Left lobe of liver (tissue), 2 donors: ENCODE data around the gene PRKAG2. TPM values are rescaled to one million over a fixed set of nuclear protein-coding genes. Genes with fewer than 3 reads are reported as not detected.

Experiments
- ATAC-seq: fragments of 200-7000 bp; cut with Tn5 transposase; one replicate; pipeline ENCODE4 v1.9.1; 2020; ENCODE audit warnings: mild to moderate bottlenecking, moderate library complexity
- DNase-seq: peaks from one replicate; pipeline ENCODE4 v3.0.0-alpha.2; 2020; ENCODE audit warnings: low spot score
- total RNA-seq: library from RNA; stranded (reverse); gene quantifications from one replicate; pipeline ENCODE4 v1.2.1, GENCODE V29; 2021
- donor health status: DM: no; HTN: no; CAD: no; lungs with moderate emphysema.
- donor health status: DM: no; HTN: yes; CAD: no.

The PRKAG2 gene
- total RNA-seq, 1 donor from 2014 or later = 43.4 TPM

DNA sequence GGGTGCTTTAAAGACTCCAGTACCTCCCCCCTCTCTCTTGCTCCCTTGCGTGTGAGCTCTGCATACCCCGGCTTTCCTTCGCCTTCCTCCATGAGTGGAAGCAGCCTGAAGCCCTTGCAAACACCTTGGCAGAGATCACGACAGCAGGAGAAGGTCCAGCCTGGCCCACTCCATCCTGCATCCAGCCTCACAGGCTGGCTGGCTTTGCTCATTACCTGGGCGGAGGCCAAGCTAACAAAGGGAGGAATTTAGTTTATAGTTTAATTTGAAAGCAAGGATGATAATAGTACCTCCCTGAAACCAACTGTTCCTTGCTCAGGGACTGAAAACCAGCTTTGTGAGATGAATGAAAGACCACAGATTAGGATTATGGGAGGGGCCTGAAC, 99.4 kb downstream of the PRKAG2 start:
- no peak for ATAC-seq

DNA sequence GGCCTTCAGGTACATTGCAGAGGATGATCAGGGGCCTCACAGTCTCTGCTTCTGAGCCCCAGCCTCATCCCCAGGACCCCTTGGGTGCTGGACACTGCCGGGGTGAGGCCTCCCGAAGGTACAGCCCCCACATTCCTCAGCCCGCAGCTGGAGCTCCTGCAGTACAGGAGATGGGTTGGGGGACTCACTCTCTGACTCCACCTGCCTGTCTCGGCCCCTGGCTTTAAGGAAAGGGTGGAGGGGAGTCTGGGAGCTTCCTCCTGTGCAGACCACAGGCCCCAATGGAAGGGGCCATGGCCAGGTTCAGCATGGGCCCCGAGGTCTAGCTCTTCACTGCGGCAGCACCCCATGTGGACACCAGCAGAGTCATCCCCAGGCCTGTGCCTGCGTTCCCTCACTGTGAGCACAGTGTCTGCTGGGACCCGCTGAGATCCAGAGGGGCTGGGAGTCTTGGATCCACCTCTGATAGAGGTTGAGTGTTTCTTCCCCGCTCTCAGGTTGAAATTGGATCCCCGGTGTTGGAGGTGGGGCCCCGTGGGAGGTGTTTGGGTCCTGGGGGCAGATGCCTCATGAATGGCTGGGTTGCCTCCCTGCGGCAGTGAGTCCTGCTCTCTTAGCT, 99.9 kb downstream of the PRKAG2 start:
- DNase-seq = no peak
- no peak for ATAC-seq

More for the DNA sequence above, 99.4 kb downstream of the PRKAG2 start:
- no peak for DNase-seq

GRCh38 chr7:151776446-151776845, 100.5 kb downstream of the PRKAG2 start:
- ATAC-seq (no peak), DNase-seq (no peak)

- DNase-seq (no peak), ATAC-seq (no peak)
These were observed 101.1 kb downstream of the PRKAG2 start for GRCh38 chr7:151775547-151776443.

- DNase-seq (no peak), ATAC-seq (no peak)
These were observed 102.0 kb downstream of the PRKAG2 start for GRCh38 chr7:151774951-151775350.

- no peak for DNase-seq
- peak; percentile 61 for ATAC-seq
These were observed 103.1 kb downstream of the PRKAG2 start for GRCh38 chr7:151773797-151774196.

GRCh38 chr7:151770232-151770631, 106.7 kb downstream of the PRKAG2 start:
- no peak for ATAC-seq
- no peak for DNase-seq

GRCh38 chr7:151769188-151769821, 107.6 kb downstream of the PRKAG2 start:
- DNase-seq = no peak

GRCh38 chr7:151768805-151769187, 108.1 kb downstream of the PRKAG2 start:
- ATAC-seq (no peak), DNase-seq (no peak)

More at GRCh38 chr7:151769188-151769821, 107.6 kb downstream of the PRKAG2 start:
- no peak for ATAC-seq

DNA sequence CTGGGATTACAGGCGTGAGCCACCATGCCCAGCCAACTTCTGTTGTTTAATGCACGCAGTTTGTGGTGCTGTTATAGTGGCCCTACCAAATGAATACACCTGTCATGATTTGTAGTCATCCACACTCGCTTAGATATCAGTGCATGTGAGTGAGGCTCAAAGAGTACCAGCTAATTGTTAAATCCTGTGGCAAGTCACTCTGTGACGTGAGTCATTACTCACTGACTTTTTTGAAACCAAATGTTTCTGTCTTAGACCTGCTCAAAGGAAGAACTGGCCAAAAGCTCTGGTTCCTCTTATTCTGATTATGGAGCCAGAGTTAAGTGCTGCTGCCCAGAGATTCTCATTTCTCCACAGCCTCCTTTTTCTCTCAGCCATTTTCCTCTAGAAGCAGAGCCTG, 109.4 kb downstream of the PRKAG2 start:
- ATAC-seq = no peak
- DNase-seq = no peak

DNA sequence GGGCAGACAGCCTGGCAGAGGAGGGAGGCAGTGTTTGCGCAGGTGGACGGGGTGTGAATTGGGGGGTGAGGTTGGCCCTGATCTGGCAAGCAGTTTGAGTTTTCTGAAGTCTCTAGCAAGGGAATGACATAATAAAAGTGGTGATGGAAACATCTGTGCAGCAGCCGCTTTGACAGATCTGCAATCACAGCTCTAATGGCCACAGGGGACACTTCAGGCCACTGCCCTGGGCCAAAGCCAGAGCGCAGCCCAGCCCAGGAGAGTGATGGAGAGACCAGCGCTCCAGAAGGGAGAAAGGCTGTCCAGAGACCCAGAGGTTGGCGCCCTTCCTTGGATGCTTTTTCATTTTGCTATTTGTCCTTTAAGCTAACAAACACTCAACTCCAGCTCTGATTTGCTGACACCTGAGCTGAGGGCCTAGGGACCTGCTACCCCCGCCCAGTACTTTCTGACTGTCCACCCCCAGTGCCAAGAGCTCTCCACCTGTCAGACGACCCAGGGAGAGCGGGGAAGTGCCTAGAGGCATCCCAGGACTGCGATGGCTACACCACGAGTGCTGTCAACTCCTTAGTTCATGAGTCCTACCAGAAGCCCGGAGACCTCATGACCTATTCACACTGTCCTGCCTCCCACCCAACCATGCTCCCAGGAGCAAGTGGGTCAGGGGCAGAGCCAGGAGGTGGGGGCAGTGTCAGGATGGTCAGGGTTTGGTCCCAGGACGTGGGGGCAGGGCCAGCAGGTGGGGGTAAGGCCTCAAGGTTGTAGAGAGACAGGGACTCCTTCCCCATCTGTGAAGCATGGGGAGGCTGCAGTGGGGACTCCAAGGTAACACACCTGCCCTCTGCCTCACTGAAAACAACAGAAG, 112.6 kb downstream of the PRKAG2 start:
- no peak for ATAC-seq
- no peak for DNase-seq

DNA sequence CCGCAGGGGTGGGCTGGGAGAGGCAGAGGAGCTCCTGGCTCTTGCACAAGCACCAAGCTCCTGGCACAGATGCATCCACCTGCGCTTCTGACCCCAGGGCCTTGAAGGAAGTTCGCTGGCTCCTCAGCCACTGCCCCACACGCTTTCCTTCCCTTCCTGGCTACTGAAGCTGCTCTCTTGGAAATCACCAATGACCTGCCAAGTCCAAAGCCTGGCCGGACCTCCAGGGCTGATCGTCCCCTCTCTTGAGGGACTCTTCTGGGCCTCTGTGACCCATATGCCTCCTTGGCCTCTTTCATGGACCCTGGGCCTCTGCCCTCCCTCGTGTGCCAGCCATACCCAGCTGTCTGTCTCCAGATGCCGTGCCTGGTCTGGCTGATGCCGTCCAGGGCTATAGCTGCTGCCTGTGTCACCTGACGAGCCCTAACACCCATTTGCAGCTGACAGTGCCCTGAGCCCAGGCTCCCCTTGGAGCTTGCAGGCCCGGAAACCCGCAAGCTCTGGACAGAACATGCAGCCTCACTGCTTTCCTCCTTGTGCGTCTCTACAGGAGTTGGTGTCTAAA, 113.4 kb downstream of the PRKAG2 start:
- ATAC-seq = no peak

DNA sequence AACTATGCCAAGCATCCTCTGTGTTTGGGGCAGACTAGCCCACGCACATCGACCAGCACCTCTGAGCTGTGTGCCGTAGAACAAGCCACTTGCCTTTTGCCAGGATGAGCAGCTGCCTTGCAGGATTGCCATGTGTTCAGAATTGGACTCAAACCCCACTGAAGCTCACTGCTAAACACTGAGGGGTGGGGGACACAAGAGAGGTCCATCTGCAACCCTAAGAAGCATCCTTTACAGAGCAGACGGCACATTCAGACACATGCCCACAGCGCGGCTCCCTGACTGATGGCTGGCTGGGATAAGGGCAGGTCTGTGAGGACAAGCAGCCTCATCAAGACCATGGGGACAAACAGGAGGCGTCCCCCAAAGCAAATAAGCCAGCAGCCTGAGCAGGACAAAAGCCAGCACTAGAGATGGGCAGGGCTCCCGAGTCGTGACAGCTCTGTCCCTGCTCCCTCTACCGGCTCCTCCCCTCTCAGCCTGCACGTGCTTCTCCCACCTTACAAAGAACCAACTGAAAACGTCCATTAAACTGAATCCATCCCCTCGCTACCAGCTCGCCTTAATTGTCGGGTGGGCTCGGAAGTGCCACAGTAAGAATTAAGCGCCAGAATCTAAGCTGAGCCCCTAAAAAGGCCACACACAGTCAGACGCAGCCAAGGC, 114.2 kb downstream of the PRKAG2 start:
- DNase-seq (no peak), ATAC-seq (no peak)

More for the DNA sequence above, 113.4 kb downstream of the PRKAG2 start:
- no peak for DNase-seq

DNA sequence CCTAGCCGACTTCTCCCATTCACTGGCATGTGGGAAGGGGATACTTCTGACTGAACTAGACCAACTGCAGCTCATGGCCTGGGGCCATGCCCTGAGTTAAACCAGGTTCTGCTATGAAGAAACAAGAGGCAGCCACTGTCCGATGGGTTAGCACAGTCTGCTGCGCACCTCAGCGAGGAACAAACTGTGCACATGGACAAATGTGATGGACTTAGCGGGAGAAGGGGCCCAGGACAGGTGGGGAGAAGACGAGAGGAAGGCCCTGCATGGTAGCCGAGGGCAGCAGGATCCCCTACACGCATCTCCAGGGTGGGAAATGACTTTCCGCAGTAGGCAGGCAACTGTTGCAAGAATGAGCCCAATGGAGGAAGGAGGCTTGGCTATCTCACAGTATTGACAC, 115.0 kb downstream of the PRKAG2 start:
- DNase-seq = no peak
- ATAC-seq = no peak

GRCh38 chr7:151761231-151761630, 115.7 kb downstream of the PRKAG2 start:
- DNase-seq = no peak
- peak; percentile 67 for ATAC-seq

DNA sequence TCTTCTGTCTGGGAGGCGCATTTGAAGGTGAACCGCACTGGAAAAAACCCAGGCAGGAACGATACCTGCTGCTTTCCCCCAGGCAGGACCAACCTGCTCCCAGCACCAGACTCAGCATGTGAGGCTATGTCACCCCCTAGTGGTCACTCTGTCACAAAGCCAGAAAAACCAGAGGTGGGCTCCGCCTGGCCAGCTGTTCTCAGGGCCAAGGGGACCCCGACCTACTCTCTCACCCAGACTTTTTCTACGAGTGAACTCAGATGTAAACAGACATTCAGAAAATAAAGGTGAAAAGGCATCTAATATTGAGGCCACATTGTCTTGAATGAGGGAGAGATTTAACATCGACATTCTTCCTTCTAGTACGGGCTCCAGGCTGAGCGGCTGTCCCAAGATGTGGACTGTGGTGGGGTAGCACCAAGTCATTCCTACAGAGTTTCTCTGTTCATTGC, 117.3 kb downstream of the PRKAG2 start:
- peak; percentile 67 for ATAC-seq
- DNase-seq = no peak

GRCh38 chr7:151758622-151759540, 118.0 kb downstream of the PRKAG2 start:
- no peak for DNase-seq

GRCh38 chr7:151757274-151757673, 119.6 kb downstream of the PRKAG2 start:
- DNase-seq (no peak), ATAC-seq (no peak)

More at GRCh38 chr7:151758622-151759540, 118.0 kb downstream of the PRKAG2 start:
- no peak for ATAC-seq

DNA sequence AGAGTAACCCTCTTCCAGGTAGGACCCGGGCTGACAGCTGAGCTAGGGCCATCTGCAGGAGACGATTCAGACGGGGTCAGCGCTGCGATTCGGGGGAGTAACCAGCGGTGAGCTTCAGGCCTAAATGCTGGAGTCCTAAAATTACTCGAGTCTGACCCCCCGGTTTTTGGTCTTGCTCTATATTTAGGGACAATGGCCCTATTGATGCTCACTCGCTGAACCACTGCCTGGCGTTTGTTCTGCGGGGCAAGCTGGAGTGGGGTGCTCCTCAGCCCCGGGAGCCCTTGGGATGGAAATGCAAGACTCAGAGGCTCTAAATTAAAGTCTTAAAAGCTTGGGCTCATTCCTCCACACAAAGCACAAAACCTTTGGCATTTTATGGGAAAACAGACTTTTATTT, 120.0 kb downstream of the PRKAG2 start:
- ATAC-seq (no peak), DNase-seq (no peak)
